RWPE1 (cell line): ENCODE results near the gene CSE1L.
"Not testable (repeated sequence)": the region's sequence is repeated elsewhere in the genome, so short reads cannot be mapped to it uniquely, and the experiment has no call there.

ENCODE experiments used
- CTCF ChIA-PET: fragments of 350-600 bp; sonication (Branson Sonifier 250); formaldehyde crosslinking; extraction: SDS; loops from one replicate; lab custom pipeline; 2021; lab: Yijun Ruan, JAX
- POLR2A ChIA-PET: fragments of 400-600 bp; formaldehyde crosslinking; extraction: SDS; loops from one replicate; lab custom pipeline; 2020; ENCODE audit warnings: antibody characterized with exemption; ENCODE audit not compliant: low non-redundant PET; lab: Yijun Ruan, JAX
- DNase-seq: peaks from one replicate; pipeline ENCODE4 v3.0.0; 2012; ENCODE audit warnings: low spot score
- H3K27ac ChIP-seq: fragments of 450-650 bp; 2 replicates; pipeline ENCODE4 v1.5.1; 2017
- TF ChIP-seq, protein P1 (sequence below): fragments of 450-650 bp; conservative IDR thresholded peaks from 2 replicates; pipeline ENCODE4 v1.5.1; 2017; ENCODE audit warnings: low read depth, mild to moderate bottlenecking

The CSE1L gene

DNA sequence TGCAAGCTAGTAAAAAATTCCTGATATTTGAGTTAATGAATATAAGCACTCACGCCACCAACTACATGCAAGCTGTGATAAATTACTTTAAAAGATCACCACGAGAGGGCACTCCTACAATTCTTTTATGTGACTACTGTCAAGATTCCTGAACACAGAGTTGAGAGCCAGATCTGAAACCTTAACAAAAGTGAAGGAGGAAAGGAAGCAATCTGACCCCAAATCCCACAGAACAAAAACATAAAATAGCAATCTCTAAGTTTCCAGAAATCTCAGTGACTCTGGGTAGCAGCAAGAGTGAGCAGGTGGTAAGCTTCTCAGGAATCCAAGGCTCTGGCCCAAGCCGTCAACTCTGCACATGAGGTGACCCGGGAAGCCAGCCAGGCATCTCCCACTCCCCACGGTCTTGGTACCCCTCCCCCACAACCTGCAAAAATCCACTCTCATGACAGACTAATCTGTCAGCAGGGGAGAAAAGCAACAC is 86.9 kb downstream of the CSE1L start:
- CTCF ChIA-PET, result interaction anchor here (0.6 to 3.1 kb wide), 34 partner anchors 8 to 1948 kb away, joined by 3 to 41 read pairs (median 4); partner anchors contain the start of gene DDX27
- H3K27ac ChIP-seq, result peak overlapping the region; percentile 2; the same call in 1 of the 2 replicates
- TF ChIP-seq, protein P1, sequence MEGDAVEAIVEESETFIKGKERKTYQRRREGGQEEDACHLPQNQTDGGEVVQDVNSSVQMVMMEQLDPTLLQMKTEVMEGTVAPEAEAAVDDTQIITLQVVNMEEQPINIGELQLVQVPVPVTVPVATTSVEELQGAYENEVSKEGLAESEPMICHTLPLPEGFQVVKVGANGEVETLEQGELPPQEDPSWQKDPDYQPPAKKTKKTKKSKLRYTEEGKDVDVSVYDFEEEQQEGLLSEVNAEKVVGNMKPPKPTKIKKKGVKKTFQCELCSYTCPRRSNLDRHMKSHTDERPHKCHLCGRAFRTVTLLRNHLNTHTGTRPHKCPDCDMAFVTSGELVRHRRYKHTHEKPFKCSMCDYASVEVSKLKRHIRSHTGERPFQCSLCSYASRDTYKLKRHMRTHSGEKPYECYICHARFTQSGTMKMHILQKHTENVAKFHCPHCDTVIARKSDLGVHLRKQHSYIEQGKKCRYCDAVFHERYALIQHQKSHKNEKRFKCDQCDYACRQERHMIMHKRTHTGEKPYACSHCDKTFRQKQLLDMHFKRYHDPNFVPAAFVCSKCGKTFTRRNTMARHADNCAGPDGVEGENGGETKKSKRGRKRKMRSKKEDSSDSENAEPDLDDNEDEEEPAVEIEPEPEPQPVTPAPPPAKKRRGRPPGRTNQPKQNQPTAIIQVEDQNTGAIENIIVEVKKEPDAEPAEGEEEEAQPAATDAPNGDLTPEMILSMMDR, result peak; percentile 80
- POLR2A ChIA-PET, result no interaction called here
- peak; percentile 71 for DNase-seq

DNA sequence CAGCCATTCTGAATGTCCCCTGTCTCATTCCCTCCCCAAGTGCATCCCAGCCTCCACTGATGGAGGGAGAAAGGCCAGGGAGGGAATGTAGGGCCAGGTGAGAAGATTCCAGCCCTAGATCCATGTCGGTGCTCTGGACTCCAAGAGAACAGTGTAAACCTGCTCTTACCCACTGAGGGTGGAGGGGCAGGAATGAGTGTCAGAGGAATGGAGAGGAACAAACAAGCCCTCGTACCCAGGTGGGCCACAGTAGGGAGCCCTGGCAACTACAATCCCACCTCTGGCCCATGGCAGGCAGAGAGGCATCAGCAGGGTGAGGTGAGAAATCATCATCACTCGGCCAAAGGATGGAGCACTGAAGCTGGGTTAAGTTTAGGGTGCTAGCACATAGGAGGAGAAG is 87.5 kb downstream of the CSE1L start:
- CTCF ChIA-PET, result interaction anchor here (0.6 to 3.1 kb wide), 20 partner anchors 9 to 169 kb away, joined by 3 to 41 read pairs (median 4); partner anchors contain the start of gene DDX27
- no peak for DNase-seq
- TF ChIP-seq, protein P1, result no peak
- POLR2A ChIA-PET, result no interaction called here
- peak overlapping the region; percentile 2; the same call in 1 of the 2 replicates for H3K27ac ChIP-seq

DNA sequence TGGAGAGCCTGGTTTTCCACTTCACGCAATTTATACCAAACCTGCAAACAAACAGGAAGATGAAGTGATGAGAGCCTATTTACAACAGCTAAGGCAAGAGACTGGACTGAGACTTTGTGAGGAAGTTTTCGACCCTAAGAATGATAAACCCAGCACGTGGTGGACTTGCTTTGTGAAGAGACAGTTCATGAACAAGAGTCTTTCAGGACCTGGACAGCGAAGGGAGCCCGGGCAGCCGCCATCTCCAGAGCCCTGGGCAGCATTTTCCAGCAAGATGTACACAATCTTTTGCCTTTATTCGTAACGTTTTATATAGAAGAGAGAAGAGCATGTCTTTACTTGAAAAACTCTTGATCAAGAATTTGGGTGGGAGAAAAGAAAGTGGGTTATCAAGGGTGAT is 88.7 kb downstream of the CSE1L start:
- not testable (repeated sequence) for DNase-seq, H3K27ac ChIP-seq
- ChIA-PET POLR2A (interaction anchor here (0.7 kb wide), 1 partner anchor 677 kb away, joined by 3 read pairs; no protein-coding TSS in a partner anchor), CTCF (interaction anchor here (0.6 to 3.1 kb wide), 6 partner anchors 12 to 422 kb away, joined by 3 to 41 read pairs (median 6); no protein-coding TSS in a partner anchor)

- no peak overlapping the region for H3K27ac ChIP-seq
- DNase-seq, result no peak
- ChIA-PET POLR2A (no interaction called here), CTCF (no interaction called here)
- TF ChIP-seq, protein P1, result no peak
These were observed 90.9 kb downstream of the CSE1L start for GRCh38 chr20:49136817-49137571.

- no peak overlapping the region for H3K27ac ChIP-seq
- CTCF ChIA-PET, result interaction anchor here (0.6 to 2.5 kb wide), 5 partner anchors 12 to 402 kb away, joined by 3 to 8 read pairs (median 6); no protein-coding TSS in a partner anchor
- no peak for DNase-seq
- POLR2A ChIA-PET, result no interaction called here
- TF ChIP-seq, protein P1, result no peak
These were observed 92.3 kb downstream of the CSE1L start for GRCh38 chr20:49138431-49138830.

GRCh38 chr20:49140411-49140810 is 94.3 kb downstream of the CSE1L start:
- CTCF ChIA-PET, result interaction anchor here (0.6 to 0.7 kb wide), 2 partner anchors 83 to 1938 kb away, joined by 3 to 7 read pairs; no protein-coding TSS in a partner anchor
- TF ChIP-seq, protein P1, result no peak
- no peak overlapping the region for H3K27ac ChIP-seq
- DNase-seq, result no peak
- POLR2A ChIA-PET, result no interaction called here
